DMS153 (cell line): Measurements from ENCODE around the gene TUT1.
"Not testable (repeated sequence)": the region's sequence is repeated elsewhere in the genome, so short reads cannot be mapped to it uniquely, and the experiment has no call there.

ENCODE experiments used
- DNase-seq: peaks from one replicate; lab custom pipeline; 2025; lab: John Stamatoyannopoulos, UW

Gene TUT1

DNA sequence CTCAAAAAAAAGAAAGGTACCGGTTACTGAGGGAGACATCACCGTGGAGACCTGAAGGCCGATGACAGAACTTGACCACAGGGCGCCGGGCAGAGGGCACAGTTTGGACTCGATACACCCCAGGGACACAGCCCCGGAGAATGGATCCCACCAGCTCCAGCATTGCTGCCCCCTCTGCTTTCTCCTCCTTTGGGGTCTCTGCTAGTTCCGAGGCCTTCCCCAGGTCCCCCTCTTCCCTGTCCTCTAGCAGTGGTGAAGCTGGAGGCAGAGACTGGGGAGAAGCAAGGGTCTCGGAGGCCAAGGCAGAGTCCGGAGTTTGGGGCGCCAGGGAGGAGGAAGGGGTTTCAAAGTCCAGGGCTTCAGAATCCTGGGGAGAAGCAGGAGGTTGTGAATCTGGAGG, 12.8 kb downstream of the TUT1 start:
- no peak for DNase-seq

DNA sequence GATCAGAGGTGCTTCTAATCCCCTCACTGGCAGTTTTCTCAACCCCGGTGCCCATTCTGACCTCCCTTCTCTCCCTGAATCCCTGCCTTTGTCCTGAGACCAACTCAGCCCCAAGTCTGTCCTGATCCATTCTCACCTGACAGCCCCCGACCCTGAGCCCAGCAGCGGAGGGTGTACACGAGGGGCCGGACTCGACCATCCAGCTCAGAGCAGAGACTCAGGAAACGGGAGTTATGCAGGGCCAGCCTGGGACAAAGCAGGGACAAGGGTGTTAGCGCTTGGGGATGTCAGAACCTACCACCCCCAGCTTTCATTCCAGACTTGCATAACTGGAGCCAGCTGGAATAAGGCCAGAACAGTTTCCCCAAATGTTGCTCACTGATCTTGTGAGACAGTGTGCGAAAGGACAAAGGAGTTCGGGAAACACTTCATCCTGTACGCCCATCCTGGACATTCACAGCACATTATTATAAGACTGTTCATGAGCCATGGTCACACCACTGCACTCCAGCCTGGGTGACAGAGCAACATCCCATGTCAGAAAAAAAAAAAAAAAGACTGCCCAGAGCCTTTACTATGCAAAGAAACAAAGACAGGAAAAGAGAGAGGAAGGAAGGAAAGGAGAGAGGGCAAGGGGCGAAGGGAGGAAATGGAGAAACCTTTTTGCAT, 14.1 kb downstream of the TUT1 start:
- no peak for DNase-seq

DNA sequence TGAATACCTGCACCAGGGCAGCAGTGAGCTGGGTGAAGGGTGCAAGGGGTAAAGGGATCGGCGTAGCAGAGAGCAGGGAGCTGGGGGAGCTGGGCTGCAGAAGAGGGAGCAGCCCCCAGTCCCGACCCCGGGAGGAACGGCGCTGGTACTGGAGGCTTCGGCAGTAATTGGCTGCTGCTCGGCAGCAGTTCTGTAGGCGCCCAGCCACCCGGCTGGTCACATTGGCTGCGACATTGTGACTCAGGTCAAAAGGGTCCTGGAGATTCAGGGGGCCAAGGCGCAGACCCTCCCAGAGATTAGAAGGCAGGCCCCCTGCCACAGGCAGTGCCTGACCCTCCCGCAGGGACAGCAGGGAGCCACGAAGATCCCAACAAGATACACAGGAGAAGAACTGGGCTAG, 15.5 kb downstream of the TUT1 start:
- no peak for DNase-seq

DNA sequence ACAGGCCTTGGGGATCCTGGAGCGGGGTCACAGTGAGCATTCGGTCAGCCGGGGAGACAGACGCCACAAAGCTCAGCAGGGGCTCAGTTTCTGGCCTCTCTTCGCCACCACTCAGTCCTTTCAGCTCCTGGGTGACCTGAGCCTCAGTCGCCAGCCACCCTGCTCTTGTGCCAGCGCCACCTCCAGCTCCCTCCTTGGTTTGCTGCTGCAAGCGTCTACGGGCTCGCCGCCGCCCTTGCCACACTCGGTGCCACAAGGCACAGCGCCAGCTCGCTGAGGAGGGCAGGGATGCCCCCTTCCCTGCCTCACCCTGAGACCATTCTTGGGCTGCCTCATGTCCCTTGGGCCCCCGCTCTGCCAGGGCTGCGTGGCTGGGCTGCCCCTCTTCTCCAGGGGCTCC, 16.2 kb downstream of the TUT1 start:
- no peak for DNase-seq

DNA sequence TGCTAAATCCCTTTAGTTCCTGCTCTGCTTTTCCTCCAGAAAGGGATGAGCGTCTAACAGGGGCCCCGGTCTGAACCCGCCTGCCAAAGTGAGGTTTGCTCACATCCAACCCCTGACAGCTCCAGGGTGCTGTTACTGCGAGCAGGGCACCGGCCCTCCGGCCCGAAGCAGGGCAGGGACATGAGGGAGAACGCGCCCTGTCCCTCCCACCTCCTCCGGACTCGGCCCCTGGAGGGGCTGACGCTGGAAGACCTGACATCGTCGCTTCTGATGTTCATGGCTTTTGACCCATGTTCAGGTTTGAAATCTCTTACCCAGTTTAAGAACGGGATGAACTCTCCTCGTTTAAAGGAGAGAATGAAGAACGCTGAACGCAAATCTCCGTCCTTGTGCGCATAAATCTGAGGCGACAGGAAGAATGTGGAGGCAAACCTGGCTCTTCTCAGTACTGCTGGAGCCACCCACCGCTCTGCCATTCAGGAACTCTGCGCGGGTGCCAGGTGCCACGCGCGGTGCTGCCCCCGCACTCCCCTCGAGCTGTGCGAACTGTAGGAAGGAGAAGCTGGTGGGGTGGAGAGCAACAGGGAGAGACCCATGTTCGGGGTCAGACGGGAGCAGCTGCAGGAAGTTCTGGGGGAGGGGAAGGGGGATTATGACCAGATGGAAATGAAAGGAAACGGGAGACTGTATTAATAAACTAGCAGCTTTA, 16.8 kb downstream of the TUT1 start:
- DNase-seq = no peak

DNA sequence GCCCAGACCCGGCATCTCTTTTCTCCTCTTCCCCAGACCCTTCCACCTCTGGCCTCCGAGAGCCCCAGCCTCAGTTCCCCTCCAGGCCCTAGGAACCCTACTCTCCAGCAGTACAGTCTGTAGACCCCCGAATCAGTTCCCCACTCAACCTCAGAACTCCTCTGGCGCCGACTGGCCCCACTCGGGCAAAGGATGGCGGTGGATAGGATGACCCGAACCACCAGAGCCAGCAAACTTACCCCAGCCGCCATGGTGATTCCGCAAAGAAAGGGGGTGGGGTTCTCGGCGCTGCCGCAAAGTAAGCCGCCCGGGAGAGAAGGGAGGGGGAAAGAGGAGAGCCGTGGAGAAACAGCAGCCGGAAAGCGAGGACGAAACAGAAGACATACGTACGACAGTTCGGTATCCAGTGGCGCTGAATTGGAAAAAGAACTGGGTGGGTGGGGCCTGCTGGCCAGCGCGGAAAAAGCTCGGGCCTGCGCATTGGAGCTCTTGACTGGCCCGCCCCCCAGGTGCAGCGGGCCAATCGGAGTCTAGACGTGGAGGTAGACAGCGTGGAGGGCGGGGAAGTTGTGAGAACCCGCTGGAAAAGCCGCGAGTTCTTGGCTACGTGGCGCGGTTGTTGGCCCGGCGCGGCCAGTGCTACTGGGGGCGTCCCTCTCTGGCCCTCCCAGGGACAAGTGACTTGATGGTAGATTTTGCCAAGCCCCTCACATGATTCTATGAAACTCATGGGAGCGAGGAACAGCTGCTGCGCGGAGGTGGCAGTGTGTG, 17.5 kb downstream of the TUT1 start, which contains the start of gene EEF1G:
TSS of gene EEF1G (minus strand) at position 300 of the 771 bp plus-strand sequence. CDS start at position 251, 49 bp downstream.
- peak; percentile 99 for DNase-seq

DNA sequence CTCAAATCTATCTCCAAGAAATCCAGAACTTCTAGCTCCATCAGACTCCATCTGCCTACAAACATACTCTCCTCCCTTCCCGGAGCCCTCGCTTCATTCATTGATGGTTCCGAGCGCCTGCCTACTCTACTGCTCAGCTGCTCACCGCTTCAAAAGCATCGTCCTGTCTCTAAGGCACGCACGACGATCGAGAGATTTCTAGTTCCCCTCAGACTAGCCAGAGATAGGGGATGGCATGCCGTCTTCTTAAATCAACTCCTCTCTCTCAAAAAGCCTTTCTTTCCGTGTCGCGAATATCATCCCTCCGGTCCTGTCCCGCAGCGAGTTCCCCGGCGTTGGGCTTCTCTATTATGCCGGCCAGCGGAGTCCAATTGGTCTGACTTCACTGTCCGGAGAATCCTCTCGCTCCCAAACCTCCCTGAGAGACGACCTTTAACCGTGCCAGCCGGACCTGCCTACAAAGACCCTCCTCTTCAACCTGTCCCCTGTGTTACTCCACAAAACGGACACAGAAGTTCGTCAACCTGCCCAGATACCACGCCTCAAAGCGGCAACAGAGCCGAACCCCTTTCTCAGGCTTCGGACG, 18.2 kb downstream of the TUT1 start:
- DNase-seq = no peak

DNA sequence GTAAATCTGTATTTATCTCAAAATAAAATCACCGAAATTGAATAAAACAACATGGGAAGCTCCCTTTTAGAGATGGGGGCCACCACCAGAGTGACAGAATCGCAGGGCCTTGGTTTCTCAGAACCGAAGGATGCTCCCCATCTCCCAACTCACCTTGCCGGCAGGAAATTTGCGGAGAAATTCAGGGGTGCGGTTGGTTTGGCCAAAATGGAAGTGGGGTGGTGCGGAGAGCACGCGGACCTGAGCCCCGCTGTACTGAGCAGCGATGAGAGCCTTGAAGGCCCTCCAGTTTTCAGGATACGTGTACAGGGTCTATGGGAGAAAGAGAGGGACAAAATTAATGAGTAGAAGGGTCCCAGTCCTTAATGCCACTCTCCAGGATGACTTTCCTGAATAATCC, 18.9 kb downstream of the TUT1 start:
- DNase-seq = no peak

DNA sequence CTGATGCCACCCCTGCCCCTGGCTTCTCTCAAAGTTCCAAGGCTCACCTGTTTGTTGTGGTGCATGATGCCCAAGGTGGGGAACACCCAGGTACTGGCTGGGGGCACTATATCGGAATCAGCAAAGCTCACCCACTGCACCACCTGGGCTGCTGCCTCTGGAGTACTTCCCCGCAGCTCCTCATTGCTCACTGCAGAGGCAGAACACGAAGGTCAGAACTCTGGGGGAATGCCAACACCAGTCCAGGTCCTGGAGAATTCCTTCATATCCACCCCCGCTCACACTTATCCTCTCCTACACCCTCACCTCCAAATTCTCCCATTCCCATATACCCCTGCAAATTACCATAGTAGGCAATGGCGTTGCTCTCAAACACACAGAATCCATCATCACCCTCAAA, 19.8 kb downstream of the TUT1 start:
- DNase-seq = not testable (repeated sequence)

DNA sequence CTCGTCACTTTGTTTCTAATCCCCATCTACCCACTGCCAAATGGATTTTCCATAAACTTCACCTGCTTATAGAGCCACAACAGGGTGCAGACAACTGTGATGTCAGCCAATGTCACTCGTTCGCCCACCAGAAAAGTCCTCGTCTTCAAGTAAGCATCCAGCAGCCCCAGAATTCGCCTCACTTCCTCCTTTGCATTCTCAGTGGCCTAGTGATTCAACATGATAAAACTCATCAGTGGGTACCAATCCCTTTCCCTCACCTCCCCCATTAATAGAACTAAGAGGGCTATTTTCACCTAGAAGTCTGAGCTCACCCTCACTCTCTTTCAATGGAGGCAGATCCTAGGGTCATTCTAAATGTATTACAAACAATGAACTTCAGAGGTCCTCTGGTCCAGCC, 20.4 kb downstream of the TUT1 start:
- not testable (repeated sequence) for DNase-seq

DNA sequence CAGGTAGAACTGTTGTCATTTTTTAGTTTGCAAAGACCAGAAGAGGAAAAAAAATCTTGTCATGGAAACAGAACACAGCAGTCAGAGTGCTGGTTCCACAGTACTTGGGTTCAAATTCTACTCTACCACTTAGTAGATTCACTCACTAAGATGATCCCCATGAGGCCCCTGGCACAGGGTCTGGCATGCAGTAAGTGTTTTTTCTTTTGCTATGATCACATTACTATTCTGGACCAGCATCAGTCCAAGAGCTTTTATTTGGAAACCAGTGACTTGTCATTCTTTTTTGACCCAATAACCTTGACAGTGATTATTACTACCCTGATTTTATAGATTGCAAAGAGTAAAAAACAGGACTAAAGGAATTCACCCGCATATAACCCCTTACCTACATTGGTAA, 21.7 kb downstream of the TUT1 start:
- no peak for DNase-seq

DNA sequence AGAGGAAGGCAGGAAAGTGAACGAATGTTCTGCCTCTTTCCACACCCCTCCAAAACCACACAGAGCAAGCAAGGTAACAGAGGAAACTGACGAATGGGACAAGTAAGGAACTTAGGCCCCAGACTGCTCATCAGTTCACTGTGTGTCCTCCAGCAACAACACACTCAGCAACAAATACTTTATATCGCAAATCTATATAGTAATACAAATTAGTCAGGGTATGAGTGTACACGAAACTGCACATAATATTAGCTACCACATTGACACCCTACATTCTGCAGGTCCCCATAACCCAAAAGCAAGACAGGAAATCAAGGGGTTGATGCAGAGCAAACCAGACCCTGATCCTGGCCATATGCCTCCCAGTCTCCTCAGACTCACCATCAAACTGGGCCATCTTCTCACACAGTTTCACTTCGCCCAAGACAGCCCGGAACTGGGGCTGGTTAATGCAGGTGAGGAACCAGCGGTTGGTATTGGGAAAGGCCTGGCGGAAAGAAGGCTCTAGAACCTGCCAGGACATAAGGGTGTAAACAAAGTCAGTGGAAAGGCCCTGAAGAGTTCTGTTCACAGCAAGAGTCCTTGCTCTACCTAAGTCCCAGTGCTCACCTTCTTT, 24.2 kb downstream of the TUT1 start:
- no peak for DNase-seq

DNA sequence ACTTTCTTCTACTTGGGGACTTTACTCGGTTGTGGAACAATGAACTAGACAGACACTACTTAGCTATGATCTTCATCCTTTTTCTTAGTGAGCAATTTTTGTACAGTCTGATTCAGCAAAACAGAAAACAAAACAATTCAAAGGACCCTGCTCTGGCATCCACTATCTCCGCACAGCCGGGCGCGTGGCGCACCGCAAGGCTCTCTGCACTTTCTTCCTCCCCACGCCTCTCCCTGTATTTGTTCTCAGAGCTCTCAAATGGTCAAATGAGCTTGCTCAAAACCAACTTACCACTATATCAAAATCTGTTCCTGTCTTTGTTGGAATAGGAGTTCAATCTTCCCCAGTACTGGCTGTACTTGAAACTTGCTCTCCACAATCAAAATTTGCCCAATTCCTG, 25.1 kb downstream of the TUT1 start:
- DNase-seq = no peak

DNA sequence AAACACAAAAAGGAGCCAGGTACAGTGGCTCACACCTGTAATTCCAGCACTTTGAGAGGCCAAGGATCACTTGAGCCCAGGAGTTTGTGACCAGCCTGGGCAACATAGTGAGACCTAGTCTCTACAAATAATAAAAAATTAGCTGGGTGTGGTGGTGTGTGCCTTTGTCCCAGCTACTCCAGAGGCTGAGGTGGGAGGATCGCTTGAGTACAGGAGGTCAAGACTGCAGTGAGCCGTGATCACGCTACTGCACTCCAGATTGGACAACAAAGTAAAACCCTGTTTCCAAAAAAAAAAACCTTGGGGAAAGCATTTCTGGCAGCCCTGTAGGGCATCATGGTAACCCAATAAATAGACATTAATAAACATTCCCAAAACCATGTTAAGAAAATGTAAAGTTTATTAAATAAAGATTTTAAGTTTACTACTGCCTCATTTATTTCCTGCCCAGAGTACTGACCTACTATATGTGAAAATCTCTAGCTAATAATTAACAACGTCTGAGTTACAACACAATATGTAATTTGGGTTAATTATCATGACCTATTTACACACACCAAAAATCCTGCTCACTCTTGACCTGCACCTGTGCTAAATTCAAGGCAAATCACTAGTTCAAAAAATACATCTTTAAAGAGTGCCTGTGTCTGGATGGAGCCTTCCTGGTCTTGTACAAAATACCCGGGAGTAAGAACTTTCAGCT, 26.1 kb downstream of the TUT1 start:
- DNase-seq = no peak

DNA sequence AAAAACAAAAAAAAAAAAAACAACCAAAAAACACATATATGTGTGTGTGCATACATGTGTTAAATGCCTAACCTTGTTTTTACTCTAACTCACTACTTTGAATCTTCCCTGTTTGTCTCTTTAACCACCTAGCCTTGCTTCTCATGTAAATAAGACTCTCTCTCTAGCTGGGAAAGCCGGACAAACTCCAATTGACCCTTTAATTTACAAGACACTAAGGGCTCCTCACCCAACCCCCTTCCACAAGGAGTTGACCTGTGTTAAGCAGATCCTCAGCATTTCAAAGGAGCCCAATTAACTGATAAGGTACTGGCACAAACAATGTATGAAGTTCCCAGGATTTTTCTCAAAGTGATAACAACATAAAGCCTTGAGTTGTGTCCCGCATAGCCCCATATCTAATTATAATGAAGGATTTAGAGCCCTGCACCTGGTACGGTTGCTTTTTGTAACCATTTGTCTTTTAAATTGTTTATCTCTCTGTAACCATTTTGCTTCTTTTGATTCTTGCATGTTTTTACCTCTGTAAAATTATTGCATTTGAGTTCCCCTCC, 29.6 kb downstream of the TUT1 start:
- DNase-seq = not testable (repeated sequence)

DNA sequence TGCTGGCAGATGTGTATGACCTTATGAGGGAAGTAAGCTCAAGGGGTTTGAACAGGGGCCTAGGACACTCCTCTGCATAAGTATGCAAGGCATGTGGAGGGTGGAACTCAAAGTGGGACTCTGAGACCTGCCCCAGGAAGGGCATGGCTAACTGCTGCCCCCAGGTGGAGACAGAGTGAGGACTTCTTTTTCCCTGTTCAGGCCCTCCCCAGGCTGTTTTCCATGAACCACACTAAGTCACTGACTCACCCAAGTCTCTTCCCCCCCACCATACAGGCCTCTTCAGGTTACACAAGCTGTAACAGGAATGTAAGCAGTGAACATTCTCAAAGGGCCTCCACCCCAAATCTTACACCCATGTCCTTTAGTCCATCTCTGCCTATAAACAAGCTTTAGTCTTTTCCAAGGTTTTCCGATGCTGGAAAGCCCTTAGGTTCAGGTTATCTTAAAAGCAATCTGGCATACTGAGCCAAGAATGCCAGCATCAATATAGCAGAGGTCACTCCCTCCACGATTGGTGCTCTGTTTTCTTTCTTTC, 30.7 kb downstream of the TUT1 start:
- no peak for DNase-seq

DNA sequence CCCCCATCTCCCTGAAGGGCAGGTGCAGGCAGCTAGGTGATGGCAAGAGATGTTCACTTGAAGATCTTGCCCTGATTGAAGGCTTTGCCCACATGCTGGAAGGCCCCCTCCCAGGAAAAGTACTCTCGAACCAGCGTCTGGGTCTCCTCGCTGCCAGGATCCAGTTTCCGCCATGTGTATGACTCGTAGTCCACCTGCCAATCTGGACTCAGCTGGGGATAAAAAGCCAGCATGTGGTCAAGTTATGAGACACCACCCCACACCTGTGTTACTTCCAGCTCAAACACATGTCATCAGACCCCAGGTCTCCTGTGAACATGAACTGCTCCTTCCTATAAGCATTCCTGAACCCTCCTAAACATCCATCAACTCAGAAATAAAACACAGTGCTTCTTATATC, 31.7 kb downstream of the TUT1 start:
- not testable (repeated sequence) for DNase-seq

DNA sequence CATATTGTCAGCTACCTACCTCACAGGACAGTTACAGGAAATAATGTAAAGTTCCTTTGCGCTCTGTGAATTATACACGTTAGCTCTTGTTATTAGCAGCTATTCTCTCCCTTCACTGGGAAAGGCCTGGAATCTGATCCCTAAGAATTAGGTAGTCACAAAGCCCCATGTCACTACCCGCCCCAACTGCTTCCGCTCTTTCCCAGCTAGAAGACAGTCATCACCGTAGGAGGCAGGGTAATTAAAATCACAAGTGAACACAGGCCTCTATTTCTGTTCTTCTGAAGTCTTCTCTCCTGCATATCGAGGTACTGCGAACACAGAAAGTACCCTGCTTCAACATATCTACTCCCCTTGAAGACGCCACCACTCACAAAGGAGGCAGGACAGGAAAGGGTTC, 32.1 kb downstream of the TUT1 start:
- DNase-seq = no peak

DNA sequence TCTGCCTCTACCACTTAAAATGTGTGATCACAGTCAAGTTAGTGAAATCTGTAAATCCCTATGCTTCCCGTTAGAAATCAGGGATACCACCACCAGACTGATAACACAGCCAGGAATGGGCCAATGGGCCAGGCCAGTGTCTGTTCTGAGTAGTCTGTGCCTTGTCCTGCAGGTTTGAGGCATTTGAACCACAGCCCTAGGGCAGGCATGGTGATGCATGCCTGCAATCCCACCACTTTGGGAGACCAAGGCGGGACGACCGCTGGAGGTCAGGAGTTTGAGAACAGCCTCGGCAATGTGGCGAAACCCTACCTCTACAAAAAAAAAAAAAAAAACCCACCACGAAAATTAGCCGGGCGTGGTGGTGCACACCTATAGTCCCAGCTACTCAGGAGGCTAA, 32.7 kb downstream of the TUT1 start:
- DNase-seq = no peak

DNA sequence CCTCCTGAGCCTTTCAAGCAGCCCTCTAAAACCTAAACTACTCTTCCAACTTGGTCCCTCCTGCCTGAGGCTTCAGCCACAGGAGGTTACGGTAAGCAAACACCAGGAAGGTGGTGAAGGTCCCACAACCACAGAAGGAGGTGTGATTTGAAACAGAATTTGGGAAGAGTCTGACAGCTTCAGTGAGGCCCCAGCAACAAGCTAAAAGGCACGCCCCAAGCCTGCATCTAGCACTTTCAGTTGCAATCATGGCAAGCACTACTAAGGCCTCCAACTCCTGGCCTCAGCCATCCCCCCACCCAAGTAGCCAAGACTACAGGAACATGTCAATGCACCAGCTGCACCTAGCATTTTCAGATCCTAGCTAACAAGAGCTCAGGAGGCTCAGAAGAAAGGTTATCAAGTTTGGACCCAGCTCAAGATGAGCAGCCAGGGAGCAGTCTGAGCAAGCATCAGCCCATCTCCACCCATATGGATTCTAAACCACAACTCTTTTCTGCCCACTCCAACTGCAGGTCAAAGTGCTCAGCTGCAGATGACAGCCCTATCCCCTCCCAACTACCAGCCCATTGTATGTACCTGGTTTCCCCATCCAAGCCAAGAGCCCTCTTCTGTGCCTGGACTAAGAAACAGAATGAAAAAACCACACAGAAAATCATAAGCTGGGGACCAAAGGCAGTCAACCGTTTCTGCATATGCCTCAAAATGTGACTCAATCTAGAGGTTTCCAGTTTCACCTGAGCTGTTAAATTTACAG, 34.3 kb downstream of the TUT1 start:
- no peak for DNase-seq
